GM19238 (cell line): Measurements from ENCODE around the gene LGI1.

Experiments
- DNase-seq: peaks from one replicate; pipeline ENCODE4 v3.0.0; 2011; ENCODE audit warnings: low spot score; ENCODE audit not compliant: insufficient read length

LGI1 gene

DNA sequence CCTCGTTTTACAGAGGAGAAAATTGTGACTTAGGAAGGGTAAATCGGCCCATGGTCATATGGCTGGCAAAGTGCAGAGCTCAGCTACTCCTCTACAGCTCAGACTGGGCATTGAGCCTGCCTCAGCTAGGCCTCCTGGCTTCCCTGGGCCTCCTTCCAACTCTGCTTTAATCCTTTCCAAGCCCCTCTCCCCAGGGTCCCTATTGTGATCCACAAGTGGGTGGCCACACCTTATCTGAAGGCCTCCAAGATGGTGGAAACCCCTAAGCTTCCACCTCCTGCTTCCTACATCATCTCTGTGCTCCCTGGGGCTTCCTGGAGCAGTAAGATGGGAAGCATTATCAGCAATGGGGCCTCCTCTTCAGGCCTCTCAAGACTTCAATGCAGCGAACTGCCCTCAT lies 3.0 kb upstream of the LGI1 start:
- DNase-seq = no peak

DNA sequence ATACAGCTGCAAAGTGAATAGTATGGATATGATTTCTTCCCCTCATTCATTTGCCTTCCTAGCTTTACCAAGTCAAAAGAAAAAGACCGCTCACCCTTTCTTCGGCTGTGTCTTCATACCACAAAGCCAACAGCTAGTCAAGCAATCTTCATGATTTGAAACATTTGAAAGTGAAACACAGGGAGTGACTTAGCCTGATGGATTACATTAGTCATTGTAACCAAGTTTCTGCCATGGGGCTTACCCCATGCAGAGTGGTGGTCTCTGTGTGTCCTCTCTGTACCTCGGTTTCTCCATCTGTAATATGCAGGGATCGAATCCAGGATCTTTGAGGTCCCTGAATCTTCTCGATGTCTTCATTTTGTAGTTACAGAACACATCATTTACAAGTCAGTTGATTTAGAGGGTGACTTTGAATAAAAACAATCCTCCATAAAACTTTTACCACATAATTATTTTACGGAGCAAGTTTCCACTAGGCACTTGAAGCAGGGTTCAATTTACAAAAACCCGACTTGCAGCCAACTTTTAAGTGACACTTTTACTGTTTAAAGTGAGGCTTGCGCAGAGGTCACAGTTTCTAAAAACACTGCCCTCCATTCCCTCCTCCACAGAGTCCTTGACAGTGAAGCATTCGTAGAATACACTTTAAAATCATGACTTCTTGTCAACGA lies 2.2 kb upstream of the LGI1 start:
- DNase-seq = no peak

DNA sequence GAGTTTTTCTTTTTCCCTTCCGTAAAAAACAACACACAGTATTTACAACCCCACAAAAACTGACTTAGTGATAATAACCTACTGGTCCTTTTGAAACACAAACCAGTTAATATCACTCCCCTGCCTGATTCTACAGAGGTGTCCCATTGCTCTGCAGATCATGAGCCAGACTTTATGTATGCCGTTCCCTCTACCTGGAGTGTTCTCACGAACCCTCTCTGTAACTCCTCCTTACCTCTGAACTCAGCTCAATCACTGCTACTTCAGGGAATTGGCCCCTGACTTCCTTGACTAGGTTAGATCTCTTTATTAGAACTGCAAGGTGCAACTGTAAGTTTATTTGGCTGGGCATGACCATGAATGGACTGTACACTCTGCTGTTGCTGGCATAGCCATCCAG lies 1.6 kb upstream of the LGI1 start:
- DNase-seq = no peak

DNA sequence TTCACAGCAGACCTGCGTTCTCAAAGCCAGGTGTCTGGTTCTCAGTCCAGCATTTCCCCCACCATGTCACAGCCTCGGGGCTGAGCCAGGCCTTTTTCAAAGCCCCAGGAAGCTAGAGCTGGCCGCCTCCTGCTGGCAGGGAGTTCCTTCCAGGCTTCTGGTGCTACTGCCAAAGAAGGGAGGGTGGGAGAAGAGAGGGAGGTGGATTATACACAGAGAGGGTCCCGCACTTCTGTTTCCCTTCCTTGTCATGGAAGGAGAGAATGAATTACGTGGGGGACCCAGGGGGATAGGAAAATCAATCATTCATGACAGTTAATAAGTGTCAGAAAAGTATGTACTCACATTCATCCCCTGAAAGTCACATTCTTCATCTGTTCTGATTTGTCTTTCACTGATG lies 600 bp upstream of the LGI1 start:
- no peak for DNase-seq

DNA sequence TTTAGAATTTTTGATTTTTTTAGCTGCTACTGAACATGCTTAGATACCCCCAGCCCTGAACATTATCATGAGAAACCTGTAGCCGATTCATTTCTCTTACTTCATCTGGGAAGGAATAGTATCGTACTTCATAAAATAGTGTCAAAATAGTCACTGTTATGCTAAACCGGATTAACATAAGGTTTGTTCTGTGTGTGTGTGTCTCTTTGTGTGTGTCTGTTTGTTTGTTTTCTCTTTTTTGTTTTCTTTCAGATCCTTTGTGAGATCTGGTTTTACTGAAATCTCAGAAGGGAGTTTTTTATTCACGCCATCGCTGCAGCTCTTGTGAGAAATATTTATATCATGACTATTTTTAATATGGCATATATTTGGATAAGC lies 761 bp downstream of the LGI1 start:
- no peak for DNase-seq

DNA sequence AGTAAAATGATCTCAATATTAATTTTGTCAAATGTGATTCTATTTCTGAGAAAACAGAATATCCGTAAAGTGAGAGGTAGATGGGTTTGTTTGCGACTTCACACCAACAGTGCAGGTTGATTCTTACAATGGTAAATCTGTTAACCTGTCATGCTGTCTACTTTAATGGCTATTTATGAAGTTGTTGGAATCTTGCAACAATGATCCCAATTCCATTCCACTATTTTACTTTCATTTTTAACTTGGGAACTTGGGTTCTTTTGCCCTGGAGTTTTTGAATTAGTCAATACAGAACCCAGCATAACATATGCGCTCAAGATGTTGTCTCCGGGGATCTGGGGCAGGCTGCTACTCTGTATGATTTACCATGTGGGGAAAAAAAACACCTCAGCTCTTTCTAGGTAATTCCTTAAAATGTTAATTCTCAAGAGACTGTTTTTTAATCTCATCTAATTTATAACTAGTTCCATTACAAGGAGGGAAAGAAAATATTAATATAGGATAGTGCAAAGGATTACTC lies 1.2 kb downstream of the LGI1 start:
- DNase-seq = no peak

DNA sequence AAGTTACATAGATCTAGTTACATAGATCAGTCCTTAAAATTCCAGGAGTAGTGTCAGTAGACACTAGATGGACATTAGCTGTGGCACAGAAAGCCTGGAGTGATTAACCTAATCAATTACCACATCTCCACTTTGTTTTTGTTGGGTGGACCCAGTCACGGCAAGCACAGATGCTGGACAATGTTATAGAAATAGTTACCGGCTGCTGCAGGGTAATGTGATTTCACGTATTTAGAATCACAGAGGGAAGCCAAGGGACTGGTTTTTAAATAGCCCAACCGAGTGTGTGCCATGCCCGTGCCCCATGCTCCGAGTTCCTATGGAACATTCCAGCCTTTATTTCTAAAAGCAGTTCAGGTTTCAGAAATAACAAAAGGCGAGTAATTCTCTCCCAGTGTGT lies 2.8 kb downstream of the LGI1 start:
- no peak for DNase-seq

DNA sequence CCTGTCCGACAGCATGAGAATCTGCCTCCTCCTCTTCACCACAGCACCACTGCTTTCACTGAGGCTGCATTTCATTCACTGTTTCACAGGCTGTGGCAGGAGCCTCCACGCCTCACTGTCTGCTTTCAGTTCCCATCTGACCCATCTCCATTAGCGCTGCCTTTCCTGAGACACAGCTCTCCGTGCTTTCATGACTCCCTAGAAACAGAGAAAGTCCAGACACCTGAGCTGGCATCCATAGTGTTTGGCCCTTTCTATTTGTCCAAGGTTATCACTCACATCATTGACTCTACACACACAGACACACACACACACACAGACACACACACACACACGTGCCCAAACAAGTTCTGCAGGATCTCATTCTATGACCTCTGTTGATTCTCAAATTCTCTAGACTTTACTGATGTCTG lies 5.2 kb downstream of the LGI1 start:
- DNase-seq = no peak

DNA sequence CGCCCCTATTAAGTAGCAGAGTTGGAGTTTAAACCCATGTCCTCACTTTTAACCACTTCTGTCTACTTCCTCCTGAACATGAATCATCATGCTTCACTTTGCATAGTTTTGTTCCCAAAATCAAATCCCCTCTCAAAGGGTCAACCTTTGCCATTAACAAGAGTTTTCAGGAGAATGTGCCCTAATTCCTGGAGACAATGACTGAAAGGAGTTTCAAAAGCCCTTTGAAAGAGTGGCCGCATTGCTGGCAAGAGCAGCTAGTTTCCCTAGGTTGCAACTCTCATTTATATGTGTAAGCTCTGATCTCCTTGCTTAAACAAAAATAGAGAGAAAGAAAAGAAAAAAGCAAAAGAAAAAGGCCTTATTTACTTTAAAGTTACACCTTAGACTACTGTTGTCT lies 9.2 kb downstream of the LGI1 start:
- DNase-seq = no peak

DNA sequence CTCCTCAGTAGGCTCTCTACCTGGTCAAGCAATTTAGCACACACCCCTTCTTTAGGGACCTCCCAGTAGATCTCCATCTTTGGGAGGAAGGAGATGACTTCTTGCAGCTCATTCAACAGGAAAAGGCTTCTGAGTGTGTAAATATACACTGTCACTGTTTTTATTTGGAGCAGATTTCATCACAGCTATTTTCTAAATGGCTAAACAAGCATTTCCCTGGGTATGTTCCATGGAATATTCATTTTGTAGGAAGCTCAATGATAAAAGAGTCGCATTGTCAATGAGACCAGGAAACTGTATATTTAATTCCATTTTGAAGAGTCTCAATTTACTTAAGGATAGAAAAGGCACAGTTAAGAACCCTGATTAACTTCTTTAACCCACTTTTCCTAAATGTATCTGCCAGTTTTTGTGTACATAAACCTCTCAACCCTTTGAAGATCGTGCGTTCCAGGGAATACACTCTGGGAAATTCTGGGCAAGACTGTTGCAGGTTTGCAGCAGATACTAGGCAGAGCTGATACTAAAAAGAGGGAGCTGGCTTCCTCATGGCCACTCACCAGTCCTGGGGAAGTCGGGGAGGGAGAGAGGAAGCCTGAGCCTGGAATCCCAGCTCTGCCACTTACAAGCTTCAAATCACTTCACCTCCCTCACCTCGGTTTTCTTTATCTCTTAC lies 10.1 kb downstream of the LGI1 start:
- DNase-seq = no peak

DNA sequence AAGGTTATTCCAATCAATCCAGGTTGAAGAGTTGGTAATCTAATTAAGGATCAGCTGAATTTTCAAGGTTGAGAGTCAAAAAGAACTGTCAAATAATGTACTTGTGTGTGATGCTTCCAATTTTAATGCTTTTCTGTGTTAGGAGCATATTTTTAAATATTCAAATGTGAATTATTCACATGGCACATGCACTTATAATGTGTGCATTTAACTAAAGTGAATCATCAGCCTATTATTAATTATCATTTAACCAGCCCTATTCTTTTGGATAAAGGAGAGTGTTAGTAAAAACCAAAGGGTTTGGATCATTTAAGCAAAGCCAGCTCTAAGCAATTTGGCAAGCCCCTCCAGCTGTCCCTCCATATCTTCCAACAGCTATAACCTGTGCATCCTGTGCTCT lies 11.2 kb downstream of the LGI1 start:
- no peak for DNase-seq

DNA sequence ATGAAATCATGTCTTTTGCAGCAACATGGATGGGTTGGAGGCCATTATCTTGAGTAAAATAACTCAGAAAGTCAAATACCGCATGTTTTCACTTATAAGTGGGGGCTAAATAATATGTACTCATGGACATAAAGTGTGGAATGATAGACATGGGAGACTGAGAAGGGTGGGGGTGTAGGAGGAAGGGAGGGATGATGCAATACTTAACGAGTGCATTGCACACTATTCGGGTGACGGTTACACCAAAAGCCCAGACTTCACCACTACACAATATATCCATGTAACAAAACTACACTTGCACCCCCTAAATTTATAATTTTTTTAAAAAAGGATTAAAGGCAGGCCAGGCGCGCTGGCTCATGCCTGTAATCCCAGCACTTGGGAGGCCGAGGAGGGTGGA lies 13.6 kb downstream of the LGI1 start:
- DNase-seq = no peak

DNA sequence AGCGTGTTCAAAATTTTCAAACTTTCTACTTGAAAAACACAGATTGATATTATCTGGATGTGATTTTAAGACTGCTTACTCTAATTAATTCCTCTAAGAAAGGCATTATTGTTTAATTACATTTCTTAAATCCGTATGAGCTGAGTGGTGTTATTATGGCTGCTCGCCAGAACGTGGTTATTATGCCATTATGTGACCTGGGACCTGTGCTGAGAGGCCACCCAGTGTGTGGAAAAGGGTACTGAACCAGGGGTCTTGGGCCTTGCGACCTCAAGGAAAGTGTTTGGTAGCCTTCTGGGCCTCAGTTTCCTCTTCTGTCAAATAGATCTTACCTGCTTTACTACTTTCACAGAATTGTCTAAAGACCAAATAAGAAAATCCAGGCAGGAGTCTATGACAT lies 15.4 kb downstream of the LGI1 start:
- DNase-seq = no peak

DNA sequence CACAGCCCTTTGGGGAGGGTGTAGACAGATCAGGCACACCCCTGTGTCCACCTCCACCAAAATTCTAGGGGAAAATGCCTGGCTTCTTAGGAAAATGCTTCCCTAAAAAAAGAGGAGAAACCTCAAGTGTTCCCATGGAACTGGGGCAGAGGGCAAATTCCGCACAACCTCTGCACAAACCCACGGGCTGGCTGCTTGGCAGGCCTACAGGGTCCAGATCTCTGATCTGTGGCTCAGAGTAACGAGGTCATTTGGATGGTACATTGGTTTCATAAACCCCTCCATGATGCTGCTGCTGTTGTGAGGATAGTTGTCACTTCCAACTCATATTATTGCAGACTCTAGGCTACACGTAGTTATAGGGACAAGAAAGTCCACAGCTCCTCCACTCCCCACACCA lies 16.0 kb downstream of the LGI1 start:
- DNase-seq = no peak

DNA sequence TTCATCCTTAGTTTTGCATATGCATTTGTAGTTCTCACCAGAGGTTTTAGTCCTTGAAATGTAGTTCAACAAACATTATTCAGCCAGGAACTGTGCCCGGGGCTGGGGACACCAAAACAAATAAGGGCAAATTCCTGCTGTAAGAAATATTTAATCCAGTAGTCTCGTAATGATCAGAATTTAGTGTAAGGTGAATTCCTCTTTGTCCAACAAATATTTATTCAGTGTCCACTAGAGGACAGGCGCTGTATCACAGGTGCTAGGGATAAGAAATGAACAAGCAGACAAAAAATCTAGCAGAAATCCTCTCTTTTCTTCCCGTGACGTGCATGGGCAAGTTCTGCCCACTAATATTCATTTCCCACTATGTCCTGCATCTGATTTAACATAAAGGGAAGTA lies 17.6 kb downstream of the LGI1 start:
- no peak for DNase-seq

DNA sequence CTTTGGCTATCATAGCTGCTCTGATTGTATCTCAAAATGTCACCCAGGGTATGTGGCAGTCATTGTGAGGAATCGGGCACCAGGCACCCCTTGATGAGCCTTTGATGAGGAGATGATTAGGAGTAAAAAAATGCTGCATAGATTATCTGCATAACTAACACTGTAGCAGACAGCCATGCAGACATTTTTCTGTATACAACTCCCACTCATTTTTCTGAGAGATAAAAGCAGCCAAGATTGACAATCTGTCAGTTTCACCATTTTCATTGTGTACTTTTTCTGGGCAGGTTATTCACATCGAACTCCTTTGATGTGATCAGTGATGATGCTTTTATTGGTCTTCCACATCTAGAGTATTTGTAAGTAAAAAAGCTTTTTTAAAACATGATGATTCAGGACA lies 19.4 kb downstream of the LGI1 start:
- DNase-seq = no peak

DNA sequence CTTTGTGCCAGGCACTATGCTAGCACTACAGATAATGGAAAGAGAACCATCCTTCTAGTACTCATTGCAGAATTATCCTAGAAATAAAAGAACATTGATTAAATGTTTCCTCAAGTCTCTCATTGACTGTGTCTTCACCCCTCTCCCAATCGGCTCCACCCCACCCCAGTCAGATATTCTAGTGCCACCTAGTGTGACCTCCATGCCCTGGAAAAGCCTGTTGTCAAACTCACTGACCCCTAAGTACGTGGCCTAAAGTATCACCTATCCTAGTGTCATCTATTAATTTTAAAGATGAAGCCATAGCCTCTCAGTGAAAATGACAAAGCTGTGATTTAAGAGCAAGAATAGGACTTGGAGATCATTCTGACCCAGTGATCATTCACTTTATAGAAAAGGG lies 26.3 kb downstream of the LGI1 start:
- no peak for DNase-seq

DNA sequence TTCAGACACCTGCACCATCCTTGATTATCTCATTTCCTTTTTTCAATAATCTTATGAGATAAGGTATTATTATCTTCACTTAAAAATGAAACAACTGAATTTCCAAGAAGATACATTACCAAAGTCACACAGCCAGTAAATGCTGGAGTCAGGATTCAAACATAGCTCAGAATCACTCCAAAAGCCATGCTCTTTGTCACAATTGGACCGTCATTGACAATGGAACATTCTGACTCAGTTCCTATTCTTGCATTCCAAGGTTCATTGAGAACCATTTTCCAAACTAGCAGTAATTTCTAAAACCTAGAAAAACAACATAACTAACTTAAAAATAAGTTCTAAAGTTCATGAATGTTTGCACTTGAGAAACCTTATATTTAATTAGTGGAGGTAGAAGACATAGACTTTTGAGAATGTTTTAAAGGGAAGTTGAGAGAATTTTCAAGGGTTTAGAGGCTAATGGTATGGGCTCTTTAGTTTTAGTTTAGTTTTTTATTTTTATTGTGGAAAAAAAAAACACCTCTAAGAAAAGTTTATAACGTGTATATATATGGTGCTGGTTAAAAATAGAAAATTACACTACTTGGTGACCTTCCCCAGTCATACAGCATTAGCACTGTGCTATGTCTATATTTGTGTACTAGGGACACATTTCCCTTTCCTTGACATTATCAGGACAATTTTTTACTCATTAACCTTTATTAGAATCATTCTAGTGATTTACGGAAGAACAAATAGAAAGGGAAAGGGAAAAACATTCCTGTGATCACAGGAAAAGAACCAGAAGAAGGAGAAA lies 30.9 kb downstream of the LGI1 start:
- no peak for DNase-seq

DNA sequence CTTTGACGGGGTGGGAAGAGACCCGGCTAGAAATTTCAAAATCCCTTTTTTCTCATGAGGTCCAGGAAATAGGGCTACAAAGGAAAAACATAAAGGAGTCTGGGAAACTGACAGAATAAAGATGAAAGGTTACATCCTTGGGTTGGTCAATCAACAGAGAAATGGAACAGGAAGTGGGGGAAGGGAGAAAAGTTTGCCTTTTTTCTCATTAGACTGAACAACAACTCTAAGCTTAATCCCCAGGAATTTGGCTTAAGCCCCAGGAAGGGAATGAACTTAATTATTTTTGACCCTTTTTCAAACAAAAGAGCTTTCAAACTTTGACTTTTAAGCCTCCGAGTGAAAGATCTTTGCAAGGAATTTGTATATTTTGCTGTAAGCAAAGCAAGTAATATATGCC lies 32.7 kb downstream of the LGI1 start:
- no peak for DNase-seq

DNA sequence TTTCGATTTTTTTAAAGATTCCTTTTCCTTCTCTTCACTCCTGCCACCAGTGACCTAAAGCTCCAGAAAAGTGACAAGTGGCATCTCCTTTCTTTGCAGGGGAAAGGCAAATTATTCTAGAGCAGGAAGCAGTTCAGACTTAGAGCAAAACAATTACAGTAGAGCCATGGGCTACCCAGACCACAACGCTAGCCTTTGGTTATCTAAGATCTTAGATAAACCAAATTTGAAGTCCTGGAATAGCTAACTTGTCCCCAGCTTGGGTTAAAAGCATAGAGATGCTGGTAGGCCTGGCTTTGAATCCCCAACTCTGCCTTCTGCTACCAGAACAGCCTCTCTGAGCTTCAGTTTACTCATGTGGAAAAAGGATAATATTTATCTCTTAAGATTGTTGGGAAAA lies 38.4 kb downstream of the LGI1 start:
- DNase-seq = no peak

DNA sequence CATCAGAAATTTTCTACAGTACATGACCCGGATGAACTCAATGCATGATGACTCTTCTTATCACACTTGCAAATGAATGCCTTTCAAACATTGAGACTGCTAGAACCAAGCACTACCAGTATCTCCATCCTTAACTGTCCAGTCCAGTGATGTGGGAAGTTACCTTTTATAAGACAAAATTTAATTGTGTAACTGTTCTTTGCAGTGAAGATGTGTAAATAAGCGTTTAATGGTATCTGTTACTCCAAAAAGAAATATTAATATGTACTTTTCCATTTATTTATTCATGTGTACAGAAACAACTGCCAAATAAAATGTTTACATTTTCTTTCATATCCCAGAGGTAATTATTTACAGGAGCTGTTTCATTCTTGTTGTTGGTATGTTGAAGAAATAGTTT lies 40.1 kb downstream of the LGI1 start:
- no peak for DNase-seq

DNA sequence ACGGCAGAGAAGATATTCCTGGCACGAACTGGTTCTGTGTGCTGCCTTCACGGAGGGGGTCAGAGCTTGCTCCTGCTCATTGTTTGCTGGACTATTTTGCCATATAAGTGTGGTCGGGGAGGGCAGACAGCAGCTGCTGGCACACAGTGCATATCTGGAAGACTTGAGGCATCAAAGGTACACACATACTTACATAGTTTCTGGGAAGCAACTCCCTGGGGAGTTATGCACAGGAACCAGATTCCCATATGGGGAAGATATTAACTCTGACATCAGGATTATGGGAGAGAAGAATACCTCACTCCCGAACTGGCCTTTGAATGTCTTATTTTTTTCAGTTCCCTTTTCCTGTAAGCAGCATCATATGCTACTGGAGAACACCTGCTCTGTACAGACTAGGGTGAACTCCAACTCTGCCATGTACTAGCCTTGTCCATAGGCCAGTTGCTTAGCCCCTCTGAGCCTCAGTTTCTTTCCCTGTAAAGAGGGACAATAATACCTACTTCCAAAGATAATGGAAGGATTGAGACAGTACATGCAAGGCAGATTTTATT lies 41.5 kb downstream of the LGI1 start:
- DNase-seq = no peak
